GM23338 (cell line): Measurements from ENCODE around the gene DTX4. TPM values are rescaled to one million over a fixed set of nuclear protein-coding genes. Genes with fewer than 3 reads are reported as not detected.

Experiments
- ATAC-seq: fragments of 200-7000 bp; cut with Tn5 transposase; 3 replicates; pipeline ENCODE4 v1.9.1; 2020
- DNase-seq: peaks from one replicate; pipeline ENCODE4 v3.0.0-alpha.2; 2015; ENCODE audit warnings: low spot score
- H2AFZ ChIP-seq: fragments of 200-600 bp; sonication (generic); 2 replicates; pipeline ENCODE4 v1.8.0; 2016; ENCODE audit warnings: antibody characterized with exemption, mild to moderate bottlenecking, moderate library complexity
- H3F3A ChIP-seq: fragments of 200-600 bp; sonication (generic); replicated peaks from 2 replicates; pipeline ENCODE4 v1.8.0; 2017; ENCODE audit warnings: antibody characterized with exemption, mixed run types, low read depth
- H3K27ac ChIP-seq: fragments of 200-600 bp; sonication (generic); 2 replicates; pipeline ENCODE4 v1.6.1; 2016; ENCODE audit warnings: low read depth
- H3K27me3 ChIP-seq: fragments of 200-600 bp; sonication (generic); 2 replicates; pipeline ENCODE4 v1.8.0; 2016; ENCODE audit warnings: mild to moderate bottlenecking, mixed run types, moderate library complexity; ENCODE audit not compliant: insufficient read depth
- H3K36me3 ChIP-seq: fragments of 200-600 bp; sonication (generic); 2 replicates; pipeline ENCODE4 v1.8.0; 2016; ENCODE audit warnings: mild to moderate bottlenecking; ENCODE audit not compliant: insufficient read depth
- H3K4me1 ChIP-seq: fragments of 200-600 bp; sonication (generic); 2 replicates; pipeline ENCODE4 v1.8.0; 2016; ENCODE audit warnings: mild to moderate bottlenecking, moderate library complexity; ENCODE audit not compliant: insufficient read depth
- H3K4me2 ChIP-seq: fragments of 200-600 bp; sonication (generic); 2 replicates; pipeline ENCODE4 v1.7.1; 2017; ENCODE audit warnings: mixed run types
- H3K4me3 ChIP-seq: fragments of 200-600 bp; sonication (generic); 2 replicates; pipeline ENCODE4 v1.6.1; 2016; ENCODE audit warnings: mixed run types
- H3K79me2 ChIP-seq: fragments of 200-600 bp; sonication (generic); replicated peaks from 2 replicates; pipeline ENCODE4 v1.8.0; 2017; ENCODE audit warnings: mild to moderate bottlenecking; ENCODE audit not compliant: insufficient read depth
- H3K9me2 ChIP-seq: fragments of 200-600 bp; sonication (generic); 2 replicates; pipeline ENCODE4 v1.8.0; 2017; ENCODE audit not compliant: insufficient read depth
- H4K20me1 ChIP-seq: fragments of 200-600 bp; sonication (generic); replicated peaks from 2 replicates; pipeline ENCODE4 v1.8.0; 2017; ENCODE audit warnings: mild to moderate bottlenecking; ENCODE audit not compliant: insufficient read depth
- H3K27ac Mint-ChIP-seq: 2 replicates; pipeline ENCODE4 v1.8.0; 2020; ENCODE audit warnings: inconsistent platforms, mild to moderate bottlenecking, moderate library complexity, mixed read lengths
- H3K27me3 Mint-ChIP-seq: 3 replicates; pipeline ENCODE4 v1.8.0; 2022; ENCODE audit warnings: low read depth, mild to moderate bottlenecking, moderate library complexity, mixed read lengths, inconsistent platforms; ENCODE audit not compliant: insufficient read depth, poor library complexity
- H3K36me3 Mint-ChIP-seq: 3 replicates; pipeline ENCODE4 v1.8.0; 2021; ENCODE audit warnings: low read depth, mild to moderate bottlenecking, inconsistent platforms, moderate library complexity, mixed read lengths
- H3K4me1 Mint-ChIP-seq: 3 replicates; pipeline ENCODE4 v1.8.0; 2020; ENCODE audit warnings: mild to moderate bottlenecking, inconsistent platforms, mixed read lengths
- H3K4me3 Mint-ChIP-seq: 3 replicates; pipeline ENCODE4 v1.8.0; 2021; ENCODE audit warnings: moderate library complexity, mild to moderate bottlenecking, inconsistent platforms, mixed read lengths
- H3K9me3 Mint-ChIP-seq: 3 replicates; pipeline ENCODE4 v1.8.0; 2020; ENCODE audit warnings: moderate library complexity, mild to moderate bottlenecking, inconsistent platforms, mixed read lengths
- CREB1 ChIP-seq: fragments of 250-450 bp; sonication (Bioruptor Pico); IDR thresholded peaks from 2 replicates; pipeline ENCODE4 v1.5.0; 2020; ENCODE audit warnings: low read depth, mild to moderate bottlenecking, moderate library complexity
- CTCF ChIP-seq, 2 experiments: fragments of 200-600 bp in 1 of 2; sonication (generic) in 1 of 2; conservative IDR thresholded peaks; 2 replicates each; pipeline versions ENCODE4 v1.5.1 to v1.6.1; 2016 to 2017; ENCODE audit warnings: antibody characterized with exemption in 2 of 2, low read depth in 2 of 2, mild to moderate bottlenecking in 2 of 2, moderate library complexity in 1 of 2
- ETS1 ChIP-seq: IDR thresholded peaks from 2 replicates; pipeline ENCODE4 v1.6.1; 2016; ENCODE audit warnings: antibody characterized with exemption
- STAT1 ChIP-seq: IDR thresholded peaks from one replicate; pipeline ENCODE4 v1.6.1; 2016; ENCODE audit warnings: antibody characterized with exemption; ENCODE audit not compliant: unreplicated experiment
- ZNF331 ChIP-seq: fragments of 250-450 bp; sonication (Bioruptor Pico); IDR thresholded peaks from 2 replicates; pipeline ENCODE4 v1.5.0; 2020; ENCODE audit warnings: low read depth, mild to moderate bottlenecking, moderate library complexity
- polyA plus RNA-seq: library from polyadenylated mRNA; unstranded; fragments of >200 nt; fragmentation: Nextera tagmentation; extraction: Ambion mirVana; gene quantifications from 2 replicates; pipeline ENCODE4 v1.2.1, GENCODE V29; 2016
- total RNA-seq: library from RNA; depleted of rRNA; stranded (reverse); fragments of >200 nt; shearing (Covaris generic); gene quantifications from 2 replicates; pipeline ENCODE4 v1.2.3, GENCODE V29; 2014
- TF ChIP-seq, protein P1 (sequence below): fragments of 250-450 bp; sonication (Bioruptor Pico); IDR thresholded peaks from 2 replicates; pipeline ENCODE4 v1.5.0; 2020; ENCODE audit warnings: mild to moderate bottlenecking, moderate library complexity

DTX4 gene
- total and polyA plus RNA-seq, 2 experiments from 2014 or later, result 4.2 to 14.7 TPM

- no peak overlapping the region for H3K4me3 Mint-ChIP-seq
- no peaks in the 10 kb centered on the region for H3K27me3 ChIP-seq
- no peak overlapping the region for H3K4me3 ChIP-seq
- H3K4me2 ChIP-seq, result no peak overlapping the region
- peaks cover 14% of the 10 kb centered on the region for H3K4me1 Mint-ChIP-seq
- ATAC-seq (no peak), DNase-seq (no peak)
- H3K9me2 ChIP-seq, result 0 out of 2 replicates have a peak, but pooled peaks cover 5% of the 10 kb centered on the region
- peaks cover 2% of the 10 kb centered on the region for H3K27me3 Mint-ChIP-seq
- no peaks in the 10 kb centered on the region; the same call in none of the 2 replicates for H4K20me1 ChIP-seq
- peaks cover 5% of the 10 kb centered on the region; the same call in 1 of the 3 replicates for H3K9me3 Mint-ChIP-seq
- H3K36me3 Mint-ChIP-seq, result peaks cover 58% of the 10 kb centered on the region
- H3K27ac ChIP-seq, result no peak overlapping the region
- peaks cover 11% of the 10 kb centered on the region for H3K79me2 ChIP-seq
- no peak overlapping the region for H3K27ac Mint-ChIP-seq
- no peaks in the 10 kb centered on the region for H3K4me1 ChIP-seq
- no peaks in the 10 kb centered on the region for H3F3A ChIP-seq
- no peak for TF ChIP-seq ZNF331 (CRISPR knock-in tag)
- TF ChIP-seq CTCF (conservative IDR thresholded peaks at IDR 0.05; ENCODE audit: low read depth in 2 of 2), result no peak
- H3K36me3 ChIP-seq, result peaks cover 4% of the 10 kb centered on the region
- H2AFZ ChIP-seq, result no peak overlapping the region
Measured at GRCh38 chr11:59185386-59185945, 13.5 kb downstream of the DTX4 start.

DNA sequence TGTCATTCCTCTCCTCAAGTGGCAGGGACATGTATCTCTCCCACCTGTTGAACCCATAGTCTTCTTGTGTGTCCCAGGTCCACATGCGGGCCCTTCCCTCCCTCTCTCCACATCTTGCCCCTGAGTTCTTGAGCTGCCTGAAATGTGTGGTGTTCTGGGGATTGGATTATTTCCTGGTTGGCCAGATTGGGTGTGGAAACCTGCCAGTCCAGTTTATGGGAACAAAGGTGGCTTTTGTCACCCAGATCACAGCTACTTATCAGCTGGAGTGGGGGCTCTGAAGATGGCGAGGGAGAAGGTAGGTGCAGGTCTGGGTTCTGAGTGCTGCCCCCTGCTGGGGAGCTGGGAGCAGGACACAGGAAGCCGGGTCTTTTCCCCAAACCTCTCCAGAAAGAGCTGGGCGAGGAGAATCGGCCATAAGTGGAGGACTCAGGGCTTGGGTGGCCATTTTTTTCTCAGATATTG, 14.2 kb downstream of the DTX4 start:
- DNase-seq, result peak; percentile 72
- Histone ChIP-seq H3K36me3 (peaks cover 4% of the 10 kb centered on the region), H3K27ac (no peak overlapping the region), H2AFZ (no peak overlapping the region), H3K27me3 (no peaks in the 10 kb centered on the region), H3K79me2 (peaks cover 11% of the 10 kb centered on the region), H3K4me2 (no peak overlapping the region), H3F3A (no peaks in the 10 kb centered on the region), H4K20me1 (no peaks in the 10 kb centered on the region; the same call in none of the 2 replicates), H3K4me3 (no peak overlapping the region), H3K9me2 (0 out of 2 replicates have a peak, but pooled peaks cover 5% of the 10 kb centered on the region), H3K4me1 (no peaks in the 10 kb centered on the region)
- peaks cover 14% of the 10 kb centered on the region for H3K4me1 Mint-ChIP-seq
- H3K27ac Mint-ChIP-seq, result peak overlapping the region; percentile 41; the same call in 1 of the 2 replicates
- H3K9me3 Mint-ChIP-seq, result no peaks in the 10 kb centered on the region
- H3K36me3 Mint-ChIP-seq, result peaks cover 57% of the 10 kb centered on the region
- TF ChIP-seq, protein P1, sequence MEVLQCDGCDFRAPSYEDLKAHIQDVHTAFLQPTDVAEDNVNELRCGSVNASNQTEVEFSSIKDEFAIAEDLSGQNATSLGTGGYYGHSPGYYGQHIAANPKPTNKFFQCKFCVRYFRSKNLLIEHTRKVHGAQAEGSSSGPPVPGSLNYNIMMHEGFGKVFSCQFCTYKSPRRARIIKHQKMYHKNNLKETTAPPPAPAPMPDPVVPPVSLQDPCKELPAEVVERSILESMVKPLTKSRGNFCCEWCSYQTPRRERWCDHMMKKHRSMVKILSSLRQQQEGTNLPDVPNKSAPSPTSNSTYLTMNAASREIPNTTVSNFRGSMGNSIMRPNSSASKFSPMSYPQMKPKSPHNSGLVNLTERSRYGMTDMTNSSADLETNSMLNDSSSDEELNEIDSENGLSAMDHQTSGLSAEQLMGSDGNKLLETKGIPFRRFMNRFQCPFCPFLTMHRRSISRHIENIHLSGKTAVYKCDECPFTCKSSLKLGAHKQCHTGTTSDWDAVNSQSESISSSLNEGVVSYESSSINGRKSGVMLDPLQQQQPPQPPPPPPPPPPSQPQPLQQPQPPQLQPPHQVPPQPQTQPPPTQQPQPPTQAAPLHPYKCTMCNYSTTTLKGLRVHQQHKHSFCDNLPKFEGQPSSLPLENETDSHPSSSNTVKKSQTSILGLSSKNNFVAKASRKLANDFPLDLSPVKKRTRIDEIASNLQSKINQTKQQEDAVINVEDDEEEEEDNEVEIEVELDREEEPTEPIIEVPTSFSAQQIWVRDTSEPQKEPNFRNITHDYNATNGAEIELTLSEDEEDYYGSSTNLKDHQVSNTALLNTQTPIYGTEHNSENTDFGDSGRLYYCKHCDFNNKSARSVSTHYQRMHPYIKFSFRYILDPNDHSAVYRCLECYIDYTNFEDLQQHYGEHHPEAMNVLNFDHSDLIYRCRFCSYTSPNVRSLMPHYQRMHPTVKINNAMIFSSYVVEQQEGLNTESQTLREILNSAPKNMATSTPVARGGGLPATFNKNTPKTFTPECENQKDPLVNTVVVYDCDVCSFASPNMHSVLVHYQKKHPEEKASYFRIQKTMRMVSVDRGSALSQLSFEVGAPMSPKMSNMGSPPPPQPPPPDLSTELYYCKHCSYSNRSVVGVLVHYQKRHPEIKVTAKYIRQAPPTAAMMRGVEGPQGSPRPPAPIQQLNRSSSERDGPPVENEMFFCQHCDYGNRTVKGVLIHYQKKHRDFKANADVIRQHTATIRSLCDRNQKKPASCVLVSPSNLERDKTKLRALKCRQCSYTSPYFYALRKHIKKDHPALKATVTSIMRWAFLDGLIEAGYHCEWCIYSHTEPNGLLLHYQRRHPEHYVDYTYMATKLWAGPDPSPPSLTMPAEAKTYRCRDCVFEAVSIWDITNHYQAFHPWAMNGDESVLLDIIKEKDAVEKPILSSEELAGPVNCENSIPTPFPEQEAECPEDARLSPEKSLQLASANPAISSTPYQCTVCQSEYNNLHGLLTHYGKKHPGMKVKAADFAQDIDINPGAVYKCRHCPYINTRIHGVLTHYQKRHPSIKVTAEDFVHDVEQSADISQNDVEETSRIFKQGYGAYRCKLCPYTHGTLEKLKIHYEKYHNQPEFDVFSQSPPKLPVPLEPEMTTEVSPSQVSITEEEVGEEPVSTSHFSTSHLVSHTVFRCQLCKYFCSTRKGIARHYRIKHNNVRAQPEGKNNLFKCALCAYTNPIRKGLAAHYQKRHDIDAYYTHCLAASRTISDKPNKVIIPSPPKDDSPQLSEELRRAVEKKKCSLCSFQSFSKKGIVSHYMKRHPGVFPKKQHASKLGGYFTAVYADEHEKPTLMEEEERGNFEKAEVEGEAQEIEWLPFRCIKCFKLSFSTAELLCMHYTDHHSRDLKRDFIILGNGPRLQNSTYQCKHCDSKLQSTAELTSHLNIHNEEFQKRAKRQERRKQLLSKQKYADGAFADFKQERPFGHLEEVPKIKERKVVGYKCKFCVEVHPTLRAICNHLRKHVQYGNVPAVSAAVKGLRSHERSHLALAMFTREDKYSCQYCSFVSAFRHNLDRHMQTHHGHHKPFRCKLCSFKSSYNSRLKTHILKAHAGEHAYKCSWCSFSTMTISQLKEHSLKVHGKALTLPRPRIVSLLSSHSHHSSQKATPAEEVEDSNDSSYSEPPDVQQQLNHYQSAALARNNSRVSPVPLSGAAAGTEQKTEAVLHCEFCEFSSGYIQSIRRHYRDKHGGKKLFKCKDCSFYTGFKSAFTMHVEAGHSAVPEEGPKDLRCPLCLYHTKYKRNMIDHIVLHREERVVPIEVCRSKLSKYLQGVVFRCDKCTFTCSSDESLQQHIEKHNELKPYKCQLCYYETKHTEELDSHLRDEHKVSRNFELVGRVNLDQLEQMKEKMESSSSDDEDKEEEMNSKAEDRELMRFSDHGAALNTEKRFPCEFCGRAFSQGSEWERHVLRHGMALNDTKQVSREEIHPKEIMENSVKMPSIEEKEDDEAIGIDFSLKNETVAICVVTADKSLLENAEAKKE, result peak; percentile 26; the same call in 1 of the 2 replicates
- TF ChIP-seq STAT1 (no peak), CTCF (conservative IDR thresholded peaks at IDR 0.05; ENCODE audit: low read depth in 2 of 2) (peak; percentile 74 to 87), ETS1 (no peak), CREB1 (CRISPR knock-in tag) (no peak)
- H3K4me3 Mint-ChIP-seq, result no peak overlapping the region
- ATAC-seq, result peak; percentile 79
- H3K27me3 Mint-ChIP-seq, result peaks cover 2% of the 10 kb centered on the region
